Measurements from ENCODE around the gene FAM171A2.

DNA sequence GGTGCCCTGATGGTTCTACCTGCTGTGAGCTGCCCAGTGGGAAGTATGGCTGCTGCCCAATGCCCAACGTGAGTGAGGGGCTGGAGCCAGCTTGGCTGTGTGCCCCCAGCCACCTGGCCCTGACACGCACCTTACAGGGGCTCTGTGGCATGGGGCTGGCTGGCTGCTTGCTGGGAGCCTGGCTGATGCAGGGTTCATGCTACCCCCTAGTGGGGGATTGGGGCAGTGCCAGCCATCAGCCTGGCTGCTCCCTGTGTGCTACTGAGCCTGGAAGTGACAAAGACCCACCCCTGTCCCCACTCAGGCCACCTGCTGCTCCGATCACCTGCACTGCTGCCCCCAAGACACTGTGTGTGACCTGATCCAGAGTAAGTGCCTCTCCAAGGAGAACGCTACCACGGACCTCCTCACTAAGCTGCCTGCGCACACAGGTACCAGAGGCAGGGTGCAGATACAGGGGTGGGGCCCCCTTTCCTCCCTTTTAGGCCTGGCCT, 12.9 kb downstream of the FAM171A2 start:
- TF ChIP-seq EZH2 (IDR thresholded peaks at IDR 0.05), result no peak
- TF ChIP-seq, protein P1, sequence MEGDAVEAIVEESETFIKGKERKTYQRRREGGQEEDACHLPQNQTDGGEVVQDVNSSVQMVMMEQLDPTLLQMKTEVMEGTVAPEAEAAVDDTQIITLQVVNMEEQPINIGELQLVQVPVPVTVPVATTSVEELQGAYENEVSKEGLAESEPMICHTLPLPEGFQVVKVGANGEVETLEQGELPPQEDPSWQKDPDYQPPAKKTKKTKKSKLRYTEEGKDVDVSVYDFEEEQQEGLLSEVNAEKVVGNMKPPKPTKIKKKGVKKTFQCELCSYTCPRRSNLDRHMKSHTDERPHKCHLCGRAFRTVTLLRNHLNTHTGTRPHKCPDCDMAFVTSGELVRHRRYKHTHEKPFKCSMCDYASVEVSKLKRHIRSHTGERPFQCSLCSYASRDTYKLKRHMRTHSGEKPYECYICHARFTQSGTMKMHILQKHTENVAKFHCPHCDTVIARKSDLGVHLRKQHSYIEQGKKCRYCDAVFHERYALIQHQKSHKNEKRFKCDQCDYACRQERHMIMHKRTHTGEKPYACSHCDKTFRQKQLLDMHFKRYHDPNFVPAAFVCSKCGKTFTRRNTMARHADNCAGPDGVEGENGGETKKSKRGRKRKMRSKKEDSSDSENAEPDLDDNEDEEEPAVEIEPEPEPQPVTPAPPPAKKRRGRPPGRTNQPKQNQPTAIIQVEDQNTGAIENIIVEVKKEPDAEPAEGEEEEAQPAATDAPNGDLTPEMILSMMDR (IDR thresholded peaks at IDR 0.05), result peak; percentile 74
